Thyroid gland (tissue), 4 donors: Measurements from ENCODE around the gene NCKAP5L.

ENCODE experiments used
- POLR2A ChIP-seq, 2 donors: fragments of 450-650 bp; IDR thresholded peaks; one replicate each; pipeline ENCODE4 v1.6.1; 2017; ENCODE audit warnings: antibody characterized with exemption in 2 of 2, mild to moderate bottlenecking in 2 of 2, moderate library complexity in 1 of 2
- TF ChIP-seq, protein P1 (sequence below), 6 experiments: fragments of 200-600 bp in 3 of 6; fragments of 450-650 bp in 3 of 6; sonication (generic) in 3 of 6; IDR thresholded peaks; one replicate each; pipeline ENCODE4 v1.5.1; 2016 to 2019; ENCODE audit warnings: antibody characterized with exemption in 6 of 6, mild to moderate bottlenecking in 2 of 6, inconsistent platforms in 1 of 6, moderate library complexity in 1 of 6

GRCh38 chr12:49824895-49825294 is 3.3 kb downstream of the NCKAP5L start:
- no peak for TF ChIP-seq POLR2A (IDR thresholded peaks at IDR 0.05)
- TF ChIP-seq, protein P1, sequence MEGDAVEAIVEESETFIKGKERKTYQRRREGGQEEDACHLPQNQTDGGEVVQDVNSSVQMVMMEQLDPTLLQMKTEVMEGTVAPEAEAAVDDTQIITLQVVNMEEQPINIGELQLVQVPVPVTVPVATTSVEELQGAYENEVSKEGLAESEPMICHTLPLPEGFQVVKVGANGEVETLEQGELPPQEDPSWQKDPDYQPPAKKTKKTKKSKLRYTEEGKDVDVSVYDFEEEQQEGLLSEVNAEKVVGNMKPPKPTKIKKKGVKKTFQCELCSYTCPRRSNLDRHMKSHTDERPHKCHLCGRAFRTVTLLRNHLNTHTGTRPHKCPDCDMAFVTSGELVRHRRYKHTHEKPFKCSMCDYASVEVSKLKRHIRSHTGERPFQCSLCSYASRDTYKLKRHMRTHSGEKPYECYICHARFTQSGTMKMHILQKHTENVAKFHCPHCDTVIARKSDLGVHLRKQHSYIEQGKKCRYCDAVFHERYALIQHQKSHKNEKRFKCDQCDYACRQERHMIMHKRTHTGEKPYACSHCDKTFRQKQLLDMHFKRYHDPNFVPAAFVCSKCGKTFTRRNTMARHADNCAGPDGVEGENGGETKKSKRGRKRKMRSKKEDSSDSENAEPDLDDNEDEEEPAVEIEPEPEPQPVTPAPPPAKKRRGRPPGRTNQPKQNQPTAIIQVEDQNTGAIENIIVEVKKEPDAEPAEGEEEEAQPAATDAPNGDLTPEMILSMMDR (IDR thresholded peaks at IDR 0.05): no peak
